ENCODE results near the gene ANKRD17. TPM values are rescaled to one million over a fixed set of nuclear protein-coding genes. Genes with fewer than 3 reads are reported as not detected.

Gene ANKRD17
- total and polyA plus RNA-seq, 9 of the 15 experiments (the other 6 are each of a cell fraction or from before 2014, with no cell fraction given): 25.5 to 86.9 (median 52.2) TPM

- TF ChIP-seq FOXA3 (CRISPR knock-in tag; conservative IDR thresholded peaks at IDR 0.05 in 1 of 2, IDR thresholded peaks at IDR 0.05 in 1 of 2): no peak
- TF ChIP-seq VEZF1 (CRISPR knock-in tag; IDR thresholded peaks at IDR 0.05): no peak
- TF ChIP-seq CC2D1A (IDR thresholded peaks at IDR 0.05): peak; percentile 69; the same call in 1 of the 2 replicates
- peak; percentile 83; the same call in 1 of the 2 replicates for TF ChIP-seq CHAMP1 (IDR thresholded peaks at IDR 0.05)
- TF ChIP-seq DEAF1 (CRISPR knock-in tag; IDR thresholded peaks at IDR 0.05): no peak
- no peak for TF ChIP-seq ZNF408 (CRISPR knock-in tag; IDR thresholded peaks at IDR 0.05; ENCODE audit: low read depth)
- TF ChIP-seq ZNF143 (CRISPR knock-in tag; IDR thresholded peaks at IDR 0.05): no peak
- no peak for TF ChIP-seq ESRRB (CRISPR knock-in tag; IDR thresholded peaks at IDR 0.05; ENCODE audit: borderline replicate concordance)
- peak; percentile 93 for TF ChIP-seq ZNF316 (IDR thresholded peaks at IDR 0.05)
- TF ChIP-seq SP2 (IDR thresholded peaks at IDR 0.05; ENCODE audit: extremely low read depth, low read depth, low read length, poor library complexity, severe bottlenecking): no peak
- no peak for TF ChIP-seq GABPA (tag; conservative IDR thresholded peaks at IDR 0.05; ENCODE audit: low read depth)
- no peak for TF ChIP-seq IFI16 (CRISPR knock-in tag; IDR thresholded peaks at IDR 0.05)
- no peak for TF ChIP-seq CEBPB (tag; IDR thresholded peaks at IDR 0.05)
- TF ChIP-seq DDX20 (tag; IDR thresholded peaks at IDR 0.05; ENCODE audit: low read depth): no peak
- TF ChIP-seq HOXB6 (CRISPR knock-in tag; IDR thresholded peaks at IDR 0.05; ENCODE audit: borderline replicate concordance): no peak
- no peak for TF ChIP-seq CREM (IDR thresholded peaks at IDR 0.05; ENCODE audit: low read depth)
- no peak for TF ChIP-seq KDM5B (IDR thresholded peaks at IDR 0.05; ENCODE audit: insufficient replicate concordance, low read depth, low read length)
- no peak for TF ChIP-seq ZSCAN32 (CRISPR knock-in tag; IDR thresholded peaks at IDR 0.05)
- no peak for TF ChIP-seq SMARCE1 (IDR thresholded peaks at IDR 0.05)
- no peak for TF ChIP-seq HCFC1 (IDR thresholded peaks at IDR 0.05; ENCODE audit: low read depth, low read length)
Observed at GRCh38 chr4:73103799-73104503, 154.6 kb downstream of the ANKRD17 start (continued).
